NCI-H2227 treated with DMSO at 0.1 percent for 48 hours (cell line): ENCODE data around the gene SEMA3F.

Experiments
- DNase-seq: peaks from one replicate; lab custom pipeline; 2025; lab: John Stamatoyannopoulos, UW

SEMA3F gene

DNA sequence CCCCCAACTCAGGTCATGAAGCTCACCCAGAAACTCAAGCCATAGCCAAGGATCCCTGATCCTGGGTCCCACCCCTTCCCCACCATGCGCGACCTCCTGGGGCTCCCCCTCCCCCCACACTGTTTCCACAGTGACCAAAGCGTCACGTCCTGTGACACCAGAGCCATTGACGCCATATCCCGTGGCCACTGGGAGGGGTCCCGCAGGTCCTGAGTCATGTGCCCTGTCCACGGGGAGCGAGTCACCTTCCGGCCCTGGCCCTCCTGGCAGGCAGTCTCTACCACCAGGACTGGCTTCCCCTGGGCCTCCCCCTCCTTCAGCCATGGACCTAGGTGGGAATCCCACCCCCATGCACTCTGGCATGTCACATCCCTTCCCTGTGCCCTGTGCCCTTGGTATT lies 15.6 kb downstream of the SEMA3F start:
- no peak for DNase-seq

DNA sequence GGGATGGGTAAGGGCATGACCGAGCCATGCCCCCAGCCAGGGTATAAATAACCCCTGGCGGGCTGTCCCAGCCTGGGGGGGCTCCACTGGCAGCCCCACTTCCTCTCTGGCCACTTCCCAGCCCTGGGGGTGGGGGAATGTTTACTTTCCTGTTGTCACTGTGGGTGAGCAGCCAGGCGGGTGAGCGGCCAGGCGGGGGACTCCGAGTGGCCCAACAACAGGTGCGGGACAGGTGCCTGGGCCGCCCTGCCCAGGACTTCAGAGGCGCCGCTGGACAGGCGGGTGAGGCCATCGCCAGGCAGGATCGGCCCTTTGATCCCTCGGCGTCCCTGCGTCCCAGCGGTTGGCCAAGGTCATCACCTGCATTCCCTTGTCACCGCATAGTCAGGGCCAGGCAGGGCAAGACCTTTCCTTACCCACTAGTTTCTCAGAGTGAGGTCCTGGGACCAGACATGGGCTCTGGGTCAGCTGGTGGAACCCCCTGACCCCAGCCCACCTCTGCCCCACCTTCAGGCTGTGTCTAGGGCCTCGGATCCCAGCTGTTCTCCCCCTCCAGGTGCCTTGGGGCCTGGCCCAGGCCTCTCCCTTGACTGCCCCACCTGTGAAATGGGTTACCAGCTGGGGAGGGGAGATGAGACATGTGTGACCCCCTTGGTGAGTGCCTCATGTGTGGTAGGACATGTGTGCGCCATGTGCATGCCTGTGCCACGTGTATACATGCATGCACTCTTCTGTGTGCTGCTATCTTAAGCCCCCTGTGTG lies 16.6 kb downstream of the SEMA3F start:
- DNase-seq, result no peak

DNA sequence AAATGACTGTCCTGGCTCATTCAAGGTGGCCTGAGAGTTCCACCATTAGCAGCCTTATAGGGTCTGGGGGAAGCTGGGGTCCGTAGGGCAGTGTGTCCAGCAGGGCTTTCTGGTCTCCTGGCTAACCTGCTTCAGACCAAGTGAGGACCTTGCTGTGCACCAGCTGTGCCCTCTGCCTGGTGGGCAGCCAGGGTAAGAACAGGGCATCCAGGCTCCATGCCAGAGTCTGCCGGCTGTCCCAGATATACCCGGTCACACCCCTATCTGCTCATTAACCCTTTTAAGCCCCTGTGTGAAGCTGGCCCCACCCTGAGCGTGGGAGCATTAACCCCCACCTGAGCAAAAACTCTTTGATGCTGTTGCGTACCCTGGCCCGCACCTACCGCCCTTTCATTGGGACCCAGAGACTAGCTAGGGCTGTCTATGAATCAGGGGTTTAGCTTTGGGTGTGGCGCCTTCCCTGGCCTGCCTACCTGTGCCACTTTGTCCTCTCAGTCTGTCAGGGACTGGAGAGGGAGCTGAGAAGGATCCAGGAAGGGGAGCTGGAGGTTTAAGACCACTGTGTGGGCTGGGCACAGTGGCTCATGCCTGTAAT lies 17.6 kb downstream of the SEMA3F start:
- no peak for DNase-seq

DNA sequence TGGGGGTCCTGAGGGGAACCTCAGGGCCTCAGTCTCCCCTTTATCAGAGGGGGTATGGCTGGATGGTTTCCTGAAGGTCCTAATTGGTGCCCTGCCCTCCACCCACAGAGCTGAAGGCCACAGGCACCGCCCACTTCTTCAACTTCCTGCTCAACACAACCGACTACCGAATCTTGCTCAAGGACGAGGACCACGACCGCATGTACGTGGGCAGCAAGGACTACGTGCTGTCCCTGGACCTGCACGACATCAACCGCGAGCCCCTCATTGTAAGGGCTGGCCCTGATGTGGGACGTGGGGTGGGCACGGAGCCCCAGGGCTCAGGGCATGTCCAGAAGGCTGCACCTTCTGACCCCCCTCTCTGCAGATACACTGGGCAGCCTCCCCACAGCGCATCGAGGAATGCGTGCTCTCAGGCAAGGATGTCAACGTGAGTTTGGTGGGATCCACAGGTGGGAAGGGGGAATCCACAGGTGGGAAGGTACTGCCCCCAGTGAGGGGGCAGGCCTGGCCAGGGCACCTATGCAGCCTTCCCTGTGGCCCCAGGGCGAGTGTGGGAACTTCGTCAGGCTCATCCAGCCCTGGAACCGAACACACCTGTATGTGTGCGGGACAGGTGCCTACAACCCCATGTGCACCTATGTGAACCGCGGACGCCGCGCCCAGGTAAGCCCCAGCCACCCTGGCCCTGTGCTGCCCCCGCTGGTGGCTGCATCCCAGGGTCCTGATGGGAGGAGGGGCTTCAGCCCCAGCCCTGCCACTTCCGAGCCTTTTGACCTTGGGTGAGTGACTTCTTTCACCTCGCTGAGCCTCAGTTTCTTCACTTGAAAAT lies 18.8 kb downstream of the SEMA3F start:
- no peak for DNase-seq

DNA sequence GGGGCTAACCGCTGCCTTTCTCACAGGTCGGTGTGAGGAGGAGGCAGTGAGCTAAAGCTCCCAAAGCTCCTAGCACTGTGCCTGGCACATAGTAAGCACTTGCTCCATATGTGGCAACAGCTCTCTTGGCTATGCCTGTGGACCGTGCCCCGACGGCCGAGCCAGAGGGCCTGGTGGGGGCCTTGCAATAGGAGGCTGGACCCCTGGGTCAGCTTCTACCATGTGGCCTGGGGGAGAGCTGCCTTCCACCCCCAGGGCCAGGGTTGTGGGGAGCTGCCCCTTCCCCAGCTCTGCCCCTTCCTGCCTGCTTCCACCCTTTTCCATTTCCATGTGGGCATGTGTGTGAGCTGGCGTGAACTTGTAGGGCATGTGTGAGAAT lies 19.4 kb downstream of the SEMA3F start:
- DNase-seq, result no peak

DNA sequence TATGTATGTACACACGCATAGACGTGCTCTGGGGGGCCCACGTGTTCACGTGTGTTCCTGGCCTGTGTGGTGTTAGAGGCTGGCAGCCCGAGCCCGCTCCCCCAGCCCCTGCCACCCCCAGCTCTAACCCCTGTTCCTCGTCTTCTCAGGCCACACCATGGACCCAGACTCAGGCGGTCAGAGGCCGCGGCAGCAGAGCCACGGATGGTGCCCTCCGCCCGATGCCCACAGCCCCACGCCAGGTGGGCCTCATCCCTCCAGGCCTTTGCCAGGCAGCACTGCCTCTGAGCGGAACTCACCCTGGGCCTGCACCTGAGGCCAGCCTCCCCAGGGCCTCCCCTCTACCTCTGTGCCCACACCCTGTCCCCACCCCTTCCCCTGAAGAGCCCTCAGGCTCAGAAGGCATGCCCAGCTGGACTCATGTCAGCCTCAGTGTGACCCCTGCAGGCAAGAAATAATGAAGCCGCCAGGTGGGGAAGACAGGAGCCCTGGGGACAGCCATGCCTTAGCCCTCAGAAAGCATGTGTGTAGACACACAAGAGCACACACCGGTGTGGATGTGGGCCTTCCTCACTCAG lies 19.9 kb downstream of the SEMA3F start:
- no peak for DNase-seq

DNA sequence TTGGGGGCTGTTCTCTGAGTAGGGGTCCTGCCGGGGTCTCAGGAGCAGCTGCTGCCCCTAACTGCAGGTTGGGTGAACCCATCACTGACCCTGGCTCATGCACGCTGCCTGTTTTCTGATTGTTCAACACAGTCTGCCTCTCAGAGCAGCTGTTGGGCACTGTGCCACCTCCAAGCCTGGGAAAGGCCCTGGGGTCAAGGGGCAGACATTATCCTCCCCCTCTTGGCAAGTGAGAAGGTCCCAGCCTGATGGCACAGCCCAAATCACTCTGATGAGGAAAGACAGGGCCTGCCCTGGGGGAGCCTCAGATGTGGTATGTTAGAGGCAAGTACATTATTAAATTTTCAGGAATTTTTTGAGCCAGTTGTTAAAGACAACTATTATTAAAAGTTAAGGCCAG lies 22.2 kb downstream of the SEMA3F start:
- DNase-seq, result no peak

DNA sequence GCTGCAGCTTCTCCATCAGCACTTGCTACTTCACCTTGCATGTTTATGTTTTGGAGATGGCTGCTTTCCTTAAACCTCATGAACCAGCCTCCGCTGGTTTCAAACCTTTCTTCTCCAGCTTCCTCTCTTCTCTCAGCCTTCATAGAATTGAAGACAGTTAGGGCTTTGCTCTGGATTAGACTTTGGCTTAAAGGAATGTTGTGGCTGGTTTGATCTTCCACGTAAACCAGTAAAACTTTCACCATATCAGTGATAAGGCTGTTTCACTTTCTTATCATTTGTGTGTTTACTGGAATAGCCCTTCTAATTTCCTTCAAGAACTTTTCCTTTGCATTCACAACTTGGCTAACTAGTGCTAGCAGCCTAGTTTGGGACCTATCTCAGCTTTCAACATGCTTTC lies 24.6 kb downstream of the SEMA3F start:
- no peak for DNase-seq

DNA sequence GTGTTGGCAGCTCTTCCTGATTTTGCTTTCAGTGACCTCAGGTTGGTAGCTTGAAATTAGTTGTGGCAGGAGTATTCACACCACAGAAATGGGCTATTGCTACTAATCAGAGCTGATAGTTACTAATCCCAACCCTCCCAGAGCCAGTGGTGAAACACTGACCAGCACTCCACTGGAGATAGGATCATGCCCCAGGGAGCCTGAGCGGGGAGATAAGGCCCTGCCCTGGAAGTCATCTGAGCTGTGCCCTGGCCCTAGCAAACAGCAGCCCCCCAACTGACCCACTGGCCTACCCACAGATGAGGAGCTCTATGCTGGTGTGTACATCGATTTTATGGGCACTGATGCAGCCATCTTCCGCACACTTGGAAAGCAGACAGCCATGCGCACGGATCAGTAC lies 26.9 kb downstream of the SEMA3F start:
- DNase-seq, result no peak

DNA sequence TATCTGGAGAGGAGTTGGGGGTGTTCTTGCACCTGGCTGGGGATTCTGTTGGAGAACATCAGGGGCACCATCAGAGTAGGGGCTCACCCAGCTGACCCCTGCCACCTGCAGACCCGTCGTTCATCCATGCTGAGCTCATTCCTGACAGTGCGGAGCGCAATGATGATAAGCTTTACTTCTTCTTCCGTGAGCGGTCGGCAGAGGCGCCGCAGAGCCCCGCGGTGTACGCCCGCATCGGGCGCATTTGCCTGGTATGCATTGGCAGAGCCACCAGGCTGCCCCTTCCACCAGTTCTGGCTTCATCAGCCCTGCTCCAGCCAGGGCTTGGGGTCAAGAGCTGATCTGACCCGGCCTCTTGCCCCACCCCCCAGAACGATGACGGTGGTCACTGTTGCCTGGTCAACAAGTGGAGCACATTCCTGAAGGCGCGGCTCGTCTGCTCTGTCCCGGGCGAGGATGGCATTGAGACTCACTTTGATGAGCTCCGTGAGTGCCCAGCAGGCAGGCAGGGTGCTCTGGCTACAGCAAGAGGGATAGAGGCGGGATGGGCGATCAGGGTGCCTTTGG lies 27.5 kb downstream of the SEMA3F start:
- no peak for DNase-seq

DNA sequence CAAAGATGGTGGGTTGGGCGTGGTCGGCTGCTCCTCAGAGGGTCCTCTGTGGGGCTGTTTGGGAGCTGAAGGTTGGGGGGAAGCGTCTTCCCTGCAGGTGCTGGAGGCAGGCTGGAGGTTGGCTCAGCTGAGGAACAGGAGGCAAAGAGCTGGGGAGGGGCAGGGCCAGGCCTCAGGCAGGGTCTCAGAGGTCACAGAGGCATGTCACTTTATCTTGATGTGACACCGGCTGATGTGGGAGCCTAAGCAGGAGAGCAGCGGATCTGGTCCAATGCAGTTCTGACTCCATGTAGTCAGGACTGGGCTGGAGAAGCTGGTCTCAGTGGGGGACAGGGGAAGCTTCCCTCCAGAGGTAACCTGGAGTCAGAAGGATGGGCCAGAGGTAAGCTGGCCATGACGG lies 28.6 kb downstream of the SEMA3F start:
- DNase-seq, result no peak

DNA sequence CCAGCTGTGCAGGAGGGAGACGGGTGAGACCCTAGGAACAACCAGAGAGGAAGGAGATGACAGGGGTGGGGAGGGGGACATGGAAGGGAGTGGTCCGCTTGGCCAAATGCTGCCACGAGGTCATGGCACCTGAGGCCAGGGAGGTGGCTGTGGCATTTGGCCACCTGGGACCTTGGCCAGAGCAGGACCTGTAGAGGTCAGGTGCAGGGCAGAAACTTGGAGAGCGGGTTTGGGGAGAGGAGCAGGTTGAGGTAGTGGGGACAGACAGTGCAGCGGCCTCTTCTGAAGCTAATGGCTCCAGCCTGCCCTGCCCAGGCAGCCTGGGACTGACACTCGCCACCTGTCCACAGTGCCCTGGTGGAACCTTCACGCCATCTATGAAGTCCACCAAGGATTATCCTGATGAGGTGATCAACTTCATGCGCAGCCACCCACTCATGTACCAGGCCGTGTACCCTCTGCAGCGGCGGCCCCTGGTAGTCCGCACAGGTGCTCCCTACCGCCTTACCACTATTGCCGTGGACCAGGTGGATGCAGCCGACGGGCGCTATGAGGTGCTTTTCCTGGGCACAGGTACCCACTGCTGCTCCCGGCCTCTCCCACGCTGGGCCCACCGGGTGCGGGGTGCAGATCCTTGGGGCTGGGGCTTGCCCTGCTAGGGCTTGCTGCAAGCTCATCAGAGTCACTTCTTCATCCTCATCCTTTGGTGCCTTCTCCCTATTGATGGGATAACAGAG lies 29.3 kb downstream of the SEMA3F start:
- DNase-seq, result no peak

DNA sequence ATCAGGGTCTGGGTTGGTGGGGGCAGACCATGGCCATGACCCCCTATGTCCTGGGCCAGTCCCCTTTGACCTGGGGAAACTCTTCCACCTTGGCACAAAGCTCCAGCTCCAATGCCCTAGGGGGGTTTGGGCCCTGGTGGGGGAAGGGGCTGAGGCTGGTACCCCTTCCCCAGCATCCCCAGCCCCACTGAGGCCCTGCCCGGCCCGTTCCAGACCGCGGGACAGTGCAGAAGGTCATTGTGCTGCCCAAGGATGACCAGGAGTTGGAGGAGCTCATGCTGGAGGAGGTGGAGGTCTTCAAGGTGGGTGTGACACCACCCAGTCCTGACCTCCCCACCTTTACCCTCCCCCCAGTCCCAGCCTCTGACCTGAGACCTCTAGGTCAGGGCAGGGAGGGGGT lies 30.1 kb downstream of the SEMA3F start:
- DNase-seq, result no peak

DNA sequence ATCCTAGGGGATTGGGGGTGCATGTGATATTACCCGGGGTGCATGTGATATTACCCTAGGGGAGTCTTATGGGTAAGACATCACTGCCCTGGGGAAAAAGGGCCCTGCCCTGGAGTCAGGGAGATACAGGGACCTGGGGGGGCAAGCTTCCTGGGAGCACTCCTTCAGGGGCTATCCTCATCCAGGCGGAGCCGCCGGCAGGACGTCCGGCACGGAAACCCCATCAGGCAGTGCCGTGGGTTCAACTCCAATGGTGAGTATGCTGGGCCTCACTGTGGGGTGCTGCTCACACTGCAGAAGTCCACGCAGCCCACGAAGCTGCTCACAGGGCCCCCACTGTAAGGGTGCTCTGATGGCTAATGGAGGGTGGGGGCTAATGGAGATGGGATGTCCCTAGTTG lies 31.0 kb downstream of the SEMA3F start:
- DNase-seq, result no peak

DNA sequence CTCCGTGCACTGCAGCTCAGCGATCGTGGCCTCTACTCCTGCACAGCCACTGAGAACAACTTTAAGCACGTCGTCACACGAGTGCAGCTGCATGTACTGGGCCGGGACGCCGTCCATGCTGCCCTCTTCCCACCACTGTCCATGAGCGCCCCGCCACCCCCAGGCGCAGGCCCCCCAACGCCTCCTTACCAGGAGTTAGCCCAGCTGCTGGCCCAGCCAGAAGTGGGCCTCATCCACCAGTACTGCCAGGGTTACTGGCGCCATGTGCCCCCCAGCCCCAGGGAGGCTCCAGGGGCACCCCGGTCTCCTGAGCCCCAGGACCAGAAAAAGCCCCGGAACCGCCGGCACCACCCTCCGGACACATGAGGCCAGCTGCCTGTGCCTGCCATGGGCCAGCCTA lies 32.6 kb downstream of the SEMA3F start:
- no peak for DNase-seq

DNA sequence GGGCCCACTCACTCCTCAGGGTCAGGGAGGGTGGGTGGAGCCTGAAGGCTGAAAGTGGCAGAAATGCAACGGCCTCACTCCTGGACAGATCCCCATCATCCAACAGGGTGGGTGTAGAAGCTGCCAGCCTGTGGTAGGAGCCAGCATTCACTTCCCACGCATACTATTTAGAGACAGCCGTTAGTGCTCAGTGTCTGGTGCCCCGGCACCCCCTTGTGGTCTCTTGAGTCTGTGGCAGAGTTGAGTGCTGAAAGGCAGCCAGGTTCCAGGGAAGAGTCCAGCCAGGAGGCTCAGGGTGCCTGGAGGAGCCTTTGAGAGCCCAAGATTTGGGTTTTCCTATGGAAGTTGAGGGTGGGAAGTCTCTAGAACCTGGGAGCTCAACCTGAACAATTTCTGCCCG lies 34.1 kb downstream of the SEMA3F start:
- DNase-seq, result peak; percentile 55

DNA sequence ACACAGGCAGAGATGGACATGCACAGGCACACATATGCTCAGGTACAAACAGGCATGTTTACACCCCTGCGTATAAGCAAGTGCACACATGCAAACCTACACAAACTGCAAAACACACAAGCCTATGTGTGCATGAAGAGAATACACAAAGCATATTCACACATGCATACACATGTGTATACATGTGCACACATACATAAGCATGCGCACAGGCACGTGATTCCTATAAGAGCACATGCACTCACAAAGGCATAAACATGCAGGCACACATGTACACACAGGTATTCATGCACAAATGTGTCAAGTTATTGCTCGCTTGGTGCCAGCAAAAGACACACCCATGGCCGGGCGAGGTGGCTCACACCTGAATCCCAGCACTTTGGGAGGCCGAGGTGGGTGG lies 34.9 kb downstream of the SEMA3F start:
- DNase-seq, result no peak

DNA sequence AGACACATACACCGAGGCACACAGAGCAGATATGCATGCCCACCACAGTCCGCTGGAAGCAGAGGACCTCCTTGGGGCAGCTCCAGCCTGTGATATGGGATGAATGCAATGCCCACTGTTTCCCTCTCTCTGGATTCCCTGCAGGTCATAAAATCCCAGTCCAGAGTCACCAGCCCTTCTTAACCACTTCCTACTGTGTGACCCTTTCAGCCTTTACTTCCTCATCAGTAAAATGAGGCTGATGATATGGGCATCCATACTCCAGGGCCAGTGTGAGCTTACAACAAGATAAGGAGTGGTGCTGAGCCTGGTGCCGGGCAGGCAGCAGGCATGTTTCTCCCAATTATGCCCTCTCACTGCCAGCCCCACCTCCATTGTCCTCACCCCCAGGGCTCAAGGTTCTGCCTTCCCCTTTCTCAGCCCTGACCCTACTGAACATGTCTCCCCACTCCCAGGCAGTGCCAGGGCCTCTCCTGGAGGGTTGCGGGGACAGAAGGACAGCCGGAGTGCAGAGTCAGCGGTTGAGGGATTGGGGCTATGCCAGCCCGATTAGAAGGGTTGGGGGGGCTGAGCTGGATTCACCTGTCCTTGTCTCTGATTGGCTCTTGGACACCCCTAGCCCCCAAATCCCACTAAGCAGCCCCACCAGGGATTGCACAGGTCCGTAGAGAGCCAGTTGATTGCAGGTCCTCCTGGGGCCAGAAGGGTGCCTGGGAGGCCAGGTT lies 36.0 kb downstream of the SEMA3F start, which contains the start of gene GNAT1:
TSS of gene GNAT1 (plus strand) at position 675 of the 725 bp plus-strand sequence. CDS start 116 bp downstream, outside the sequence.
- DNase-seq, result no peak

DNA sequence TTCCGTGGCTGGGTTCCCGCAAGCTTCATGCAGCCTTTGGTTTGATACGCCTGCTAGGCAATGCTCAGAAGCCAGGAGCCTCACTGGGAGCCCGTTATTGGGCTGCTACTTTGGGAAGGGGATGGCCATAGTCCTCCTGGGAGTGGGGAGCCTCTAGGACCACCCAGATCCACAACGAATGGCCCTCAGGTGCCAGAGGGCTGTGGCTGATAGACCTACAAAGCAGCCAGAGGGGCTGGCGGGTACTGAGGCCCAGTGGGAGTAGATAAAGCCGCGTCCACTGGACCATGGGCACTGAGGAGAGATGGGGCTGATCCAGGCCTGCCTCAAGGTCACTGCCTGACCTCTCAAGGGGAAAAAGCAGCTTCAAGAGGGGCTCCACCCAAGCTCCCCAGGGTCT lies 37.0 kb downstream of the SEMA3F start:
- no peak for DNase-seq

DNA sequence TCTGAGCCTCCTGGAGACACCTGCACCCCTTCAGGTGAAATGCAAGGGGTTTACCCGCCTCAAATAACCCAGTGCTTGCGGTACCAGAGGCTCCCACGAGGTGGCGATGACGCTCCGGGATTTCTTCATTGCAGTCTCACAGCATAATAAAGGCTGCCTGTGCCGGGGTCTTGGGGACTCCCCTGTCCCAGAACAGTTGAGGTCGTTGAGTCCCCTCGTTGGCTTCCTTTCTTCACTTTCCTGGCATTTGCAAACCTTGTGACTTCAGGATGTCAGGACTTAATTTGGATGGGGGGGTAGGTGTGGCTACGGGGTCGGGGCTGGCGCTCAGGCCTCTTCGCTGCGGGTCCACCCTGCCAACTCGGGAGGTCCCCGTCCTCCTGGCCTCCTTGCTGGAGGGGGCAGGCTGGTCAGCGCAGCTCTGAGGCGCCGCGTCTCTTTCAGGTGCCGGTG lies 37.6 kb downstream of the SEMA3F start:
- DNase-seq, result peak; percentile 43

DNA sequence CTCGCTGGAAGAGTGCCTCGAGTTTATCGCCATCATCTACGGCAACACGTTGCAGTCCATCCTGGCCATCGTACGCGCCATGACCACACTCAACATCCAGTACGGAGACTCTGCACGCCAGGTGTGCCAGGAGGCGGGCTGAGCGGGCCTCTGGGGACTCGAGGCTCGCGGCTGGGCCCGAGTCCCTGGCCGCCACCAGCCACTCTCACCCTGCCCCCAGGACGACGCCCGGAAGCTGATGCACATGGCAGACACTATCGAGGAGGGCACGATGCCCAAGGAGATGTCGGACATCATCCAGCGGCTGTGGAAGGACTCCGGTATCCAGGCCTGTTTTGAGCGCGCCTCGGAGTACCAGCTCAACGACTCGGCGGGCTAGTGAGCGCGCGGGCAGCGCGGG lies 38.2 kb downstream of the SEMA3F start:
- no peak for DNase-seq
